ENCODE measurements around the gene ANO1. TPM values are rescaled to one million over a fixed set of nuclear protein-coding genes. Genes with fewer than 3 reads are reported as not detected.
A peak's percentile ranks its signal among the peaks of the same experiment; 100 is the strongest.
"Not testable (repeated sequence)": the region's sequence is repeated elsewhere in the genome, so short reads cannot be mapped to it uniquely, and the experiment has no call there.

The ANO1 gene
- total RNA-seq, 4 donors from 2014 or later: 1.1 to 27.2 (median 4.2) TPM

DNA sequence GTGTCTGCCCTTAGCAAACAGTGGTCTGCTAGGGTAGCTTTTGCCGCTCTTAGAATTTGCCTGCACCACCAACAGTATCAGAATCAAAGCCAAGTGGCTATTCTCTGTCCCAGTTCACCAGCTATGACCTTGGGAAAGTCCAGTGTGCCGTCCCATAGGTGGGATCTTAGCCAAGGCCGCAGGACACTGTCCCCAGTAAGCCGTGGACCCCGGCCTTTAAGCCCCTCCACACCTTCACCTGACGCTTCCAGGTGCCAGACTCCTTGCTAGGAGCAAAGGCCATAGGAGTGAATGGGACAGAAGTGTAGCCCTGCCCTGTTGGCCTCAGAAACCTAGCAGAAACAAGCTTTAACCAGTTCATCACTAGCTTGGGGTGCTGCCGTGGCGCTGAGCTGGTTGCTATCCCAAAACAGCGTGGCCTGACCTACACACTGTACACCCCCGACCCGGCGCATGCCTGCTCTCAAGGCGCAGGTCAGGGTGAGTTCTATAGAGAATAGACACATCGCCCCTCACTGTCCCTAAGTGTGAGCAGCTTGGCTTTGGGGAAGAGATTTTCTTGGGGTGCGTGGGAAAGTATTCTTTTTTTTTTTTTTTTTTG lies 129.5 kb downstream of the ANO1 start:
- no peaks in the 10 kb centered on the region for H3K9me3 ChIP-seq
- H3K27ac ChIP-seq: no peak overlapping the region
- no peak for DNase-seq
- no peaks in the 10 kb centered on the region for H3K27me3 ChIP-seq
- peaks cover 0 to 39% (median 0%) of the 10 kb centered on the region in 3 donors for H3K36me3 ChIP-seq
- no peak overlapping the region for H3K4me3 ChIP-seq
- TF ChIP-seq CTCF (IDR thresholded peaks at IDR 0.05) (no peak), POLR2A (IDR thresholded peaks at IDR 0.05) (no peak)
- H3K4me1 ChIP-seq: peaks cover 0 to 30% (median 11%) of the 10 kb centered on the region in 4 donors

- H3K27me3 ChIP-seq: no peaks in the 10 kb centered on the region
- peaks cover 0 to 39% (median 0%) of the 10 kb centered on the region in 3 donors for H3K36me3 ChIP-seq
- TF ChIP-seq POLR2A (IDR thresholded peaks at IDR 0.05): no peak
- TF ChIP-seq CTCF (IDR thresholded peaks at IDR 0.05): no peak
- no peaks in the 10 kb centered on the region for H3K9me3 ChIP-seq
- no peak overlapping the region for H3K27ac ChIP-seq
- peaks cover 0 to 25% (median 7%) of the 10 kb centered on the region in 4 donors for H3K4me1 ChIP-seq
- no peak overlapping the region for H3K4me3 ChIP-seq
- no peak for DNase-seq
Observed at GRCh38 chr11:70209391-70209912, 131.3 kb downstream of the ANO1 start.

GRCh38 chr11:70210051-70210501 lies 132.0 kb downstream of the ANO1 start:
- Histone ChIP-seq H3K4me3 (no peak overlapping the region), H3K27ac (no peak overlapping the region), H3K36me3 (peaks cover 0 to 39% (median 0%) of the 10 kb centered on the region in 3 donors), H3K4me1 (peaks cover 0 to 19% (median 1%) of the 10 kb centered on the region in 4 donors), H3K27me3 (no peaks in the 10 kb centered on the region), H3K9me3 (no peaks in the 10 kb centered on the region)
- no peak for DNase-seq
- TF ChIP-seq CTCF (IDR thresholded peaks at IDR 0.05) (no peak), POLR2A (IDR thresholded peaks at IDR 0.05) (no peak)

GRCh38 chr11:70210530-70210929 lies 132.4 kb downstream of the ANO1 start:
- Histone ChIP-seq H3K4me3 (no peak overlapping the region), H3K27me3 (no peaks in the 10 kb centered on the region), H3K9me3 (no peaks in the 10 kb centered on the region), H3K27ac (no peak overlapping the region), H3K36me3 (peaks cover 0 to 35% (median 0%) of the 10 kb centered on the region in 3 donors), H3K4me1 (peaks cover 0 to 15% (median 0%) of the 10 kb centered on the region in 4 donors)
- TF ChIP-seq CTCF (IDR thresholded peaks at IDR 0.05): no peak
- no peak for TF ChIP-seq POLR2A (IDR thresholded peaks at IDR 0.05)
- DNase-seq: no peak

DNA sequence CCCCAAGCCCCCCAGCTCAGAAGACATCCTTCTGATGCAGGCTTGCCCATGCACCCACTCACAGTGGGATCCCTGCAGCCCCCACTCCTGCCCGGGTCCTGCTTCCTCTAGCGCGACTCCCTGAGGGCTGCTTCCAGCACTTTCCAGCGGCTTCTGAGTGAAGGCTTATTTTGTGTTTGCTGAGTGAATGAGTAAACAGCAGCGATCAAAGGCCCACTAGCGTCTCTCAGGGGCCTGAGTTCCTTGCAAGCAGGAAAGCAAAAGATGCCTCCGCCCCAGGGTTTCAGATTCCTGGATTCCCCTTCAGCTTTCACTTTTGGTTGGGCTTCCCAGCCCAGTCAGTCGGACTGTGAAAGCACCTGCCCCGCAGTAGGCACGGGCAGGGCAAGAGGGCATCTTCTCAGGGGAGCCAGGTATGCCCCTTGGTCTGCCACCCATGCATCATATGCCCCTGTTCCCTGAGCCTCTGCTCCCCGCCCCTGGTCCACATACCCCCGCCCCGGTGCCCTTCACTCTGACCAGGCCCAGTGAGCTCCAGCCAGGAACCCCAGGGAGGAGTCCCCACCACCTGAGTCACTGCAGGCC lies 134.2 kb downstream of the ANO1 start:
- H3K4me1 ChIP-seq: peaks cover 0 to 4% (median 0%) of the 10 kb centered on the region in 4 donors
- no peaks in the 10 kb centered on the region for H3K27me3 ChIP-seq
- peaks cover 0 to 17% (median 0%) of the 10 kb centered on the region in 3 donors for H3K36me3 ChIP-seq
- TF ChIP-seq CTCF (IDR thresholded peaks at IDR 0.05) (no peak), POLR2A (IDR thresholded peaks at IDR 0.05) (peak in 1 of 2 donors; percentile 7)
- peak in 2 of 3 donors; percentile 57 to 58 for DNase-seq
- peak overlapping the region in 1 of 4 donors; percentile 40 for H3K27ac ChIP-seq
- H3K9me3 ChIP-seq: no peaks in the 10 kb centered on the region
- peak overlapping the region in 2 of 4 donors; percentile 35 to 45 for H3K4me3 ChIP-seq

DNA sequence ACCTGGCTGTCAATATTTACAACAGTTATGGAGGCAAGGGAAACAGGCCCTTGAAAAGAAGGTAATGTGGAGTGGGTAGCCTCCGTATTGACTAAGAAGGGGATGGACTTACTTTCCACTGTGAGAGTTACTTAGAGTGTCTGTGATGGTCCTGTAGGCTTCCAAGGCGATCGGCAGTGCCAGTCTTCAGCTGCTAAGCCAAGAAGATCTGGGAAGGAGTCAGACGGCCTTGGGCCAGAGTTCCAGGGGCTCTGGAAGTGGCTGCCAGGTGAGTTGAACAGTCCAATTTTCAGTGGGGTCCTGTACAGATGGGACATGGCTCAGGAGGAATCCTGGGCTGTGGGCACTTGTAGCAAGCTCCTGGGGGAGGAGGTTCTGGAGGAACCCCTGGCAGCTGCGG lies 139.3 kb downstream of the ANO1 start:
- H3K4me1 ChIP-seq, H3K36me3 ChIP-seq, H3K4me3 ChIP-seq, DNase-seq, H3K27ac ChIP-seq, H3K27me3 ChIP-seq, H3K9me3 ChIP-seq: not testable (repeated sequence)

- not testable (repeated sequence) for H3K27me3 ChIP-seq, H3K27ac ChIP-seq, H3K36me3 ChIP-seq, DNase-seq, H3K4me3 ChIP-seq, H3K4me1 ChIP-seq, H3K9me3 ChIP-seq
Observed at GRCh38 chr11:70218076-70218475, 140.0 kb downstream of the ANO1 start.

Measured in Peyer's patch (tissue), 4 donors.